Lower leg skin (tissue), 4 donors: ENCODE data around the gene PNPLA6. TPM values are rescaled to one million over a fixed set of nuclear protein-coding genes. Genes with fewer than 3 reads are reported as not detected.

Source experiments
- DNase-seq, 2 donors: peaks; one replicate each; pipeline ENCODE4 v3.0.0-alpha.2; 2019; ENCODE audit warnings: low spot score in 2 of 2
- H3K4me3 ChIP-seq: fragments of 200-600 bp; sonication (generic); 2 replicates; pipeline ENCODE4 v1.5.1; 2017; ENCODE audit warnings: mild to moderate bottlenecking, low read depth; ENCODE audit not compliant: poor library complexity, severe bottlenecking
- CTCF ChIP-seq, 3 donors: fragments of 450-650 bp; IDR thresholded peaks; one replicate each; pipeline ENCODE4 v1.5.1; 2016; ENCODE audit warnings: antibody characterized with exemption in 3 of 3, mild to moderate bottlenecking in 3 of 3, moderate library complexity in 2 of 3
- POLR2A ChIP-seq, 2 donors: fragments of 450-650 bp; IDR thresholded peaks; one replicate each; pipeline ENCODE4 v1.6.1; 2016 to 2017; ENCODE audit warnings: antibody characterized with exemption in 2 of 2, mild to moderate bottlenecking in 1 of 2, moderate library complexity in 1 of 2
- WGBS, 2 donors: methylation state at CpG; one replicate each; pipeline ENCODE4 v1.1.5; 2018; 5-methylcytosine and 5-hydroxymethylcytosine counted together
- intact Hi-C: fragments of 100-400 bp; cut with DNase I; formaldehyde crosslinking; loops from one replicate; pipeline ENCODE4 v1.15.0; 2023; ENCODE audit warnings: low total_unique reads
- total RNA-seq, 4 donors: library from RNA; depleted of rRNA; stranded (reverse); fragments of >200 nt; gene quantifications; one replicate each; pipeline ENCODE4 v1.1.0, GENCODE V29; 2016

Gene PNPLA6
- total RNA-seq, result 10 to 100 TPM; 58.3 to 89.8 (median 71.0) TPM

GRCh38 chr19:7535047-7535997, at the start of gene PNPLA6:
Gene PNPLA6 (plus strand): TSS chr19:7535717. CDS start chr19:7535789, 72 bp downstream.
- peak; percentile 94 to 99 for DNase-seq
- no peak for TF ChIP-seq POLR2A (IDR thresholded peaks at IDR 0.05)
- no peak for TF ChIP-seq CTCF (IDR thresholded peaks at IDR 0.05)
- peak within 1 kb of the TSS; percentile 80 for H3K4me3 ChIP-seq
- 0 to 1% methylated on average over 34 to 58 of the region's 76 CpGs for WGBS, 2 donors
- intact Hi-C loops, result no loop called here

- DNase-seq, result no peak
- WGBS, 2 donors, result 80 to 85% methylated on average over 2 of the region's 2 CpGs
- TF ChIP-seq POLR2A (IDR thresholded peaks at IDR 0.05), result no peak
- no peak for TF ChIP-seq CTCF (IDR thresholded peaks at IDR 0.05)
- intact Hi-C loops, result no loop called here
- H3K4me3 ChIP-seq, result no peak overlapping the region
These were observed 48.6 kb upstream of the PNPLA6 start for GRCh38 chr19:7486923-7487322.

GRCh38 chr19:7488736-7489353, 46.7 kb upstream of the PNPLA6 start, which contains the start of gene PEX11G:
Gene PEX11G (minus strand): TSS chr19:7489035. CDS start chr19:7489010, 25 bp downstream.
- peak within 1 kb of the TSS; percentile 35 for H3K4me3 ChIP-seq
- TF ChIP-seq CTCF (IDR thresholded peaks at IDR 0.05) (no peak), POLR2A (IDR thresholded peaks at IDR 0.05) (peak in 1 of 2 donors; percentile 66)
- DNase-seq, result peak; percentile 79 to 98
- intact Hi-C loops, result no loop called here
- 2% methylated on average over 26 to 43 of the region's 49 CpGs for WGBS, 2 donors

GRCh38 chr19:7489609-7490044, 45.9 kb upstream of the PNPLA6 start:
- WGBS, 2 donors, result 72 to 76% methylated on average over 11 of the region's 11 CpGs
- DNase-seq, result no peak
- intact Hi-C loops, result no loop called here
- no peak for TF ChIP-seq POLR2A (IDR thresholded peaks at IDR 0.05)
- TF ChIP-seq CTCF (IDR thresholded peaks at IDR 0.05), result no peak
- H3K4me3 ChIP-seq, result no peak overlapping the region

- no peak overlapping the region for H3K4me3 ChIP-seq
- TF ChIP-seq POLR2A (IDR thresholded peaks at IDR 0.05) (no peak), CTCF (IDR thresholded peaks at IDR 0.05) (no peak)
- intact Hi-C loops, result no loop called here
- 45 to 60% methylated on average over 4 of the region's 4 CpGs for WGBS, 2 donors
- no peak for DNase-seq
These were observed 43.4 kb upstream of the PNPLA6 start for GRCh38 chr19:7492142-7492541.
